Measurements from ENCODE around the gene SFXN3.

Gene SFXN3

DNA sequence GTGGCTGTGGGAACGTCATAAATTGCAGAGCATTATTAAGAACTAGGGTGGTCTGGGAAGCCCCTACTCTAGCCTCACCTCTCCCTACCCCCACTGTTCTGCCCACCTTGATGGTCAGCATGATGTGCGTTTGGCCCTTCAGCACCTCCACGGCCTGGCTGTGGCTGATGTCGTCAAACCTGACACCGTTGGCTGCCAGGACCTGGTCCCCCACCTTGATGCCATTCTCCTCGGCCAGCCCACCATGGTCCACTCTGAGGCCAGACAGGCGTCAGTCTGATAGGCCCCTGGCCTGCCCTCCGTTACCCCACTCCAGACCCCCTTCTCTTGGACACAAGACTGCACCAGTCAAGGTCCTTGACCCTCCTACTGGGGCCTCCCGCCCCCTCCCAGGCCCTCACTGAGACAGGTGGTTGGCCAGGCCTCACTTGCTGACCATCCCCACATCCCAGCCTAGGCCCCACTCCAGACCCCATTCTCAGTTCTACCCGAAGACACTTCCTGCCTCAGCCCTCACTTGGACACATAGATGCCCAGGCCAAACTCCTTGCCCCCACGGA, 9.3 kb upstream of the SFXN3 start:
- Histone ChIP-seq H3K27ac (ENCODE audit: poor library complexity, severe bottlenecking) (no peak overlapping the region), H3K36me3 (ENCODE audit: low read depth) (no peaks in the 10 kb centered on the region), H3K4me3 (ENCODE audit: severe bottlenecking) (no peak overlapping the region), H3K4me1 (ENCODE audit: insufficient read depth, poor library complexity, severe bottlenecking) (no peaks in the 10 kb centered on the region), H3K9me3 (ENCODE audit: severe bottlenecking) (no peaks in the 10 kb centered on the region), H3K27me3 (ENCODE audit: insufficient read depth, poor library complexity, severe bottlenecking) (no peaks in the 10 kb centered on the region)
- no peak for ATAC-seq (ENCODE audit: low read depth)
- no peak for TF ChIP-seq CTCF (IDR thresholded peaks at IDR 0.05; ENCODE audit: poor library complexity, severe bottlenecking)
- DNase-seq (ENCODE audit: low spot score) = no peak

GRCh38 chr10:101022967-101023705, 7.9 kb upstream of the SFXN3 start:
- DNase-seq (ENCODE audit: low spot score) = no peak
- no peaks in the 10 kb centered on the region for H3K36me3 ChIP-seq (ENCODE audit: low read depth)
- no peak for ATAC-seq (ENCODE audit: low read depth)
- H3K9me3 ChIP-seq (ENCODE audit: severe bottlenecking) = no peaks in the 10 kb centered on the region
- no peak overlapping the region for H3K4me3 ChIP-seq (ENCODE audit: severe bottlenecking)
- no peaks in the 10 kb centered on the region for H3K4me1 ChIP-seq (ENCODE audit: insufficient read depth, poor library complexity, severe bottlenecking)
- H3K27ac ChIP-seq (ENCODE audit: poor library complexity, severe bottlenecking) = no peak overlapping the region
- no peak for TF ChIP-seq CTCF (IDR thresholded peaks at IDR 0.05; ENCODE audit: poor library complexity, severe bottlenecking)
- no peaks in the 10 kb centered on the region for H3K27me3 ChIP-seq (ENCODE audit: insufficient read depth, poor library complexity, severe bottlenecking)

DNA sequence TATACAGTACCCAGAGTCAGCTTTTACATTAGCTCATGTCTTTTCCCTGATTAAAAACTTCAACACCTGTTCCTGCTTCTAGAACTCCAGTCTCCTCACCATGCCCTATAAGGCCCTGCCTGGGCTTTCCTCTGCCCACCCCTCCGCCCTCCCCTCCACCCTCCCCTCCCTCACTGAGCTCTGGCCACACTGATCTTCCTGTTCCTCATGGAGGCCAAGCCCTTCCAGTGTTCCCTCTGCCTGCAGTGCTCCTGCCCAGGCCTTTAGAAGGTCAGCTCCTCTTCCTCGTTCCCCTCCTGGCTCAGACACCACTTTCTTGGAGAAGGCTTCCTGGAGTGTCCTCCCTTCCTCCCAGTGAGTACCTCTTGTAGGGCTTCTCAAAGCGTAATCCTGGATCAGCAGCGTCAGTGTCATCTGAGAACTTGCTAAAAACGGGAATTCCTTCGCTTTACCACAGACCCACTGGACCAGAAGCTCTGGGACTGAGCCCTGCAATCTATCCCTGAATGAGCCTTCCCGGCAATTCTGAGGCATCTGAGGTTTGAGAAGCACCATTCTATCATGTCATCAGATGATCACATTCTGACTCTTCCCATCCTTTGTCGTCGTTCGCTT, 3.8 kb upstream of the SFXN3 start:
- no peak for TF ChIP-seq CTCF (IDR thresholded peaks at IDR 0.05; ENCODE audit: poor library complexity, severe bottlenecking)
- ATAC-seq (ENCODE audit: low read depth) = no peak

DNA sequence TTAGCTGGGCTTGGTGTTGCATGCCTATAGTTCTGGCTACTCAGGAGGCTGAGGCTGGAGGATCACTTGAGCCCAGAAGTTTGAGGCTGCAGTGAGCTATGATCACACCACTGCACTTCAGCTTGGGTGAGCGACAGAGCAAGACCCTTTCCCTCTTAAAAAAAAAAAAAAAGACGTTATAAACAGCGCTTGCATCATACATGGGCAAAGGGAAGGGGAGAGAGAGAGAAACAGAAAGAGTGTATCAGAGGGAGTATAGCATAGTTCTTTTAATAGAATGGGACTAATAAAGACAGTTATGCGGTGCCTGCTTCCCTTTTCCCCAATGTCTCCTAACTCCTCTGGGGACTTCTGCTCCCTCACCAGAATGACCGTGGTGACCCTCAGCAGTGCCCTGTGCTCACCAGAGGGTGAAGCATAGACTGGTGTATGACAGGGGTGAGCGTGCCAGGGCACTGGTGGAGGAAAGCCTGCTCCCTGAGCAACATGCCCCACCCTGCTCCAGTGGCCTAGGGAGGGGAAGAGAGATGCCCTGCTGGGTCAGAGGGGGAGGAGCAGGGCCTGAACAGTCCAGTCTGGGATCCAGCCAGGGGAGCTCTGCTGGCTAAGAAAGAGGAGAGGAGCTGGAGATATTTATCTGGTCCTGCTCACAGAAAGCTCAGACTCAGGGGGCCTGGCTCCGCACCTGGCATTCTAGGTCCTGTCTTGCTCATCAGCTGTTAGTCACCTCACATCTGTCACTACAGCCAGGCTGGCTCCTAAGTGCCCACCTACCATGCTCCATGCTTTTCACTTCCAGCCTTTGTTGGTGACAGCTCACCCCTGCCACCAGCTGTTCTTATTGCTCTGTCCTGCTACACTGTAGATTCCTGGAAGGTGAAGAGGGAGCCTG, 2.3 kb upstream of the SFXN3 start:
- DNase-seq (ENCODE audit: low spot score) = no peak
- H3K27ac ChIP-seq (ENCODE audit: poor library complexity, severe bottlenecking) = no peak overlapping the region
- H3K4me1 ChIP-seq (ENCODE audit: insufficient read depth, poor library complexity, severe bottlenecking) = no peaks in the 10 kb centered on the region

More for the DNA sequence above, 3.8 kb upstream of the SFXN3 start:
- Histone ChIP-seq H3K9me3 (ENCODE audit: severe bottlenecking) (no peaks in the 10 kb centered on the region), H3K27ac (ENCODE audit: poor library complexity, severe bottlenecking) (no peak overlapping the region), H3K36me3 (ENCODE audit: low read depth) (no peaks in the 10 kb centered on the region), H3K4me1 (ENCODE audit: insufficient read depth, poor library complexity, severe bottlenecking) (no peaks in the 10 kb centered on the region), H3K4me3 (ENCODE audit: severe bottlenecking) (no peak overlapping the region), H3K27me3 (ENCODE audit: insufficient read depth, poor library complexity, severe bottlenecking) (no peaks in the 10 kb centered on the region)
- no peak for DNase-seq (ENCODE audit: low spot score)

More for the DNA sequence above, 2.3 kb upstream of the SFXN3 start:
- Histone ChIP-seq H3K36me3 (ENCODE audit: low read depth) (no peaks in the 10 kb centered on the region), H3K27me3 (ENCODE audit: insufficient read depth, poor library complexity, severe bottlenecking) (no peaks in the 10 kb centered on the region), H3K4me3 (ENCODE audit: severe bottlenecking) (no peak overlapping the region), H3K9me3 (ENCODE audit: severe bottlenecking) (no peaks in the 10 kb centered on the region)
- TF ChIP-seq CTCF (IDR thresholded peaks at IDR 0.05; ENCODE audit: poor library complexity, severe bottlenecking) = no peak
- no peak for ATAC-seq (ENCODE audit: low read depth)

Data from RWPE2 (cell line).